Calu3 (cell line): ENCODE data around the gene NOL4L. TPM values are rescaled to one million over a fixed set of nuclear protein-coding genes. Genes with fewer than 3 reads are reported as not detected.

Source experiments
- BruUV-seq: library from RNA; stranded (reverse); fragments of 400-500 nt; replicated peaks from 2 replicates; lab custom pipeline; 2021; lab: Mats Ljungman, UMichigan
- CTCF ChIA-PET: fragments of 300-600 bp; sonication (Branson Sonifier 250); formaldehyde crosslinking; loops from one replicate; lab custom pipeline; 2022; ENCODE audit warnings: antibody characterized with exemption; lab: Charles Lee
- DNase-seq: peaks from one replicate; pipeline ENCODE4 v3.0.0; 2022
- H3K27ac Mint-ChIP-seq: one replicate; pipeline ENCODE4 v1.8.0; 2022; ENCODE audit warnings: mixed read lengths; ENCODE audit not compliant: unreplicated experiment
- H3K27me3 Mint-ChIP-seq: one replicate; pipeline ENCODE4 v1.8.0; 2022; ENCODE audit warnings: mixed read lengths; ENCODE audit not compliant: unreplicated experiment
- H3K36me3 Mint-ChIP-seq: one replicate; pipeline ENCODE4 v1.8.0; 2022; ENCODE audit warnings: mild to moderate bottlenecking, moderate library complexity, mixed read lengths; ENCODE audit not compliant: insufficient read depth, unreplicated experiment
- H3K4me1 Mint-ChIP-seq: one replicate; pipeline ENCODE4 v1.8.0; 2022; ENCODE audit warnings: mild to moderate bottlenecking, low read depth, mixed read lengths; ENCODE audit not compliant: unreplicated experiment
- H3K4me3 Mint-ChIP-seq: one replicate; pipeline ENCODE4 v1.8.0; 2022; ENCODE audit warnings: mild to moderate bottlenecking, low read depth, moderate library complexity, mixed read lengths; ENCODE audit not compliant: unreplicated experiment
- H3K9me3 Mint-ChIP-seq: one replicate; pipeline ENCODE4 v1.8.0; 2022; ENCODE audit warnings: low read depth, mixed read lengths; ENCODE audit not compliant: unreplicated experiment
- intact Hi-C: fragments of 100-400 bp; cut with micrococcal nuclease; formaldehyde crosslinking; loops from one replicate; pipeline ENCODE4 v1.10.0; 2022; ENCODE audit not compliant: unreplicated experiment
- total RNA-seq: library from RNA; stranded (reverse); gene quantifications from 2 replicates; pipeline ENCODE4 v1.2.3, GENCODE V29; 2022
- TF ChIP-seq, protein P1 (sequence below): fragments of 200-600 bp; IDR thresholded peaks from one replicate; pipeline ENCODE4 v1.8.0; 2022; ENCODE audit warnings: antibody characterized with exemption; ENCODE audit not compliant: unreplicated experiment

Gene NOL4L
- total RNA-seq, 1 experiment from 2014 or later, result 46.9 TPM

DNA sequence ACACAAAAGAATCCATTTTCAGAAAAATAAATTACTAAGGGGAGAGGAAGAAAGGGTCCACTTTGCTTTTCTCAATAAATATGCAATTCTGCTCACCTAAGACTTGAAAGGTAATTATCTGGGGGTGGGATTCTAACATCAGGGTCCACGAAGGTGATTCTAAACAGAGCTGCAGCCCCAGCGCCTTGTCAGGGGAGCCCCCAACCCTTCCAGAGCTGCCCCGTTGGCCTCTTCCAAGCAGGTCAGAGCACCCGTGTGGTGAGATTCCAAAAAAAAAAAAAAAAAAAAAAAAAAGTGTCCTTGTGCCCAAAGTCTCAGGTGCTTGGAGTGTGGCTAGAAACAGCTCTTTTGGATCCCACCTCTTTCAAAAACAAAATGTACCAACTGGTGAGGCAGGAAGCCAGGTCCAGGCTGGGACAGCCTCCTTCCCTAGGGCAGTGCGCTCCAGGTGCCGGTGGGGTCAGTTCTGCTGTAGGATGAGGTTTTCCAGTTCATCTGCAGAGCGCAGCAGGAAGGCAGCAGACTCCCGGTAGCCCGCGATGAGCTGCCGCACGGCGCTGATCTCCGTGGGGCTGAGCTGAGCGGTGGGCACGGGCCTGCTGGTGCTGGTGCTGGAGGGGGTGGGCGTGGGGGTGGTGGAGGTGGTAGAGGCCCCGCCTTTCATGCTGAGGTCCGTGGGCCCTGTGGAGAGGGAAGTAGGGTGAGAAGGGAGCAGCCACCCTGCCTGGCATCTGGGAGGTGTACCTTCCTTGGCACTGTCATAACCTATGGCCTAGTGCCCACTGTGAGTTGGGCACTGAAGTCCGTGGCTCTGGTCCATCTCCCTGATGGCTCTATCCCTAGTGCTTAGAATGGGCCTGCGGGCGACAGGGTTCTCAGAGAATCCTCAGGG lies 137.8 kb downstream of the NOL4L start:
- H3K36me3 Mint-ChIP-seq, result peaks cover 83% of the 10 kb centered on the region
- no peak overlapping the region for H3K27ac Mint-ChIP-seq

DNA sequence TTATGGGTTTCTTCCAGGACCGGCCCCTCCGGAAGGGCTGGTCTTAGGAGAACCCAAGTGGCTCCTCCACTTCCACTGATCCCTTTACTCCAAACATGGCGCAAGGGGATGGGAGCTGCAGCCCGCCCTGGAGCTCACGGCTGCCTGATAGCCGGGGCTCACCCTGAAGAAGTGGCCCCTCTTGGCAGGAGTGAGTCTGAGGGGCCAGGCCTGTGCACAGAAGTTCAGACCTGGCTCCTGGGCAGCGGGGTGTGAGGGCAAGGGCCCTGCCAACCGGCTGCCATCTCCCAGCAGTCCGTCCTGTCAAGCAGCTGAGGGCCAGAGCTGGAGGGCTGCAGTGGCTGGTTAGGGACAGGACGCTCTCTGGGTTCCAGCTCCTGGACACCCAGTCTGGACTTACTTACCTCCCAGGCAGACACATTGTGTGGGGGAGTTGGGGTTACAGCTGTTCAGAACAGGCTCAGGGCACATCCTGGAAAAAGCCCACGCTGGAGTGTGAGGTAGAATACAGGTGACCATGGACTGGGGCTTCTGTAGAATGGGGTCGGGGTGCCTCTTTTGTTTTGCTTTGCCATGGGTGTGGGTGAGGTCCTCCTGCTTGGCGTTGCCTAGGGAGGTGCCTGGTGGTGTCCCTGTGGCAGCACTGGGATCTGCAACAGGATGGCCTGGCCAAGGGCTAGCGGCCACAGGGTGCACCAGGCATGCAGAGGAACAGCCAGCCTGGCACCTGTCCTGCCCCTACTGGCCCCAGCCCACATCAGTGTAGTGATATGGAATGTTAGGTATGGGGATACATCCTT lies 138.6 kb downstream of the NOL4L start:
- intact Hi-C loops, result no loop called here
- no TSS peak for BruUV-seq
- TF ChIP-seq, protein P1, sequence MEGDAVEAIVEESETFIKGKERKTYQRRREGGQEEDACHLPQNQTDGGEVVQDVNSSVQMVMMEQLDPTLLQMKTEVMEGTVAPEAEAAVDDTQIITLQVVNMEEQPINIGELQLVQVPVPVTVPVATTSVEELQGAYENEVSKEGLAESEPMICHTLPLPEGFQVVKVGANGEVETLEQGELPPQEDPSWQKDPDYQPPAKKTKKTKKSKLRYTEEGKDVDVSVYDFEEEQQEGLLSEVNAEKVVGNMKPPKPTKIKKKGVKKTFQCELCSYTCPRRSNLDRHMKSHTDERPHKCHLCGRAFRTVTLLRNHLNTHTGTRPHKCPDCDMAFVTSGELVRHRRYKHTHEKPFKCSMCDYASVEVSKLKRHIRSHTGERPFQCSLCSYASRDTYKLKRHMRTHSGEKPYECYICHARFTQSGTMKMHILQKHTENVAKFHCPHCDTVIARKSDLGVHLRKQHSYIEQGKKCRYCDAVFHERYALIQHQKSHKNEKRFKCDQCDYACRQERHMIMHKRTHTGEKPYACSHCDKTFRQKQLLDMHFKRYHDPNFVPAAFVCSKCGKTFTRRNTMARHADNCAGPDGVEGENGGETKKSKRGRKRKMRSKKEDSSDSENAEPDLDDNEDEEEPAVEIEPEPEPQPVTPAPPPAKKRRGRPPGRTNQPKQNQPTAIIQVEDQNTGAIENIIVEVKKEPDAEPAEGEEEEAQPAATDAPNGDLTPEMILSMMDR, result no peak
- CTCF ChIA-PET, result interaction anchor here (1.1 kb wide), 1 partner anchor 29 kb away, joined by 4 read pairs; no protein-coding TSS in a partner anchor
- H3K27ac Mint-ChIP-seq, result no peak overlapping the region
- no peaks in the 10 kb centered on the region for H3K27me3 Mint-ChIP-seq
- H3K36me3 Mint-ChIP-seq, result peaks cover 79% of the 10 kb centered on the region
- peaks cover 8% of the 10 kb centered on the region for H3K4me1 Mint-ChIP-seq
- H3K9me3 Mint-ChIP-seq, result no peaks in the 10 kb centered on the region
- DNase-seq, result no peak
- H3K4me3 Mint-ChIP-seq, result no peak overlapping the region

More for the DNA sequence above, 137.8 kb downstream of the NOL4L start:
- TSS peak; percentile 23 for BruUV-seq
- no peaks in the 10 kb centered on the region for H3K9me3 Mint-ChIP-seq
- no peak overlapping the region for H3K4me3 Mint-ChIP-seq
- CTCF ChIA-PET, result no interaction called here
- no peaks in the 10 kb centered on the region for H3K27me3 Mint-ChIP-seq
- no peak for DNase-seq
- H3K4me1 Mint-ChIP-seq, result peaks cover 7% of the 10 kb centered on the region
- TF ChIP-seq, protein P1, result no peak
- intact Hi-C loops, result no loop called here

DNA sequence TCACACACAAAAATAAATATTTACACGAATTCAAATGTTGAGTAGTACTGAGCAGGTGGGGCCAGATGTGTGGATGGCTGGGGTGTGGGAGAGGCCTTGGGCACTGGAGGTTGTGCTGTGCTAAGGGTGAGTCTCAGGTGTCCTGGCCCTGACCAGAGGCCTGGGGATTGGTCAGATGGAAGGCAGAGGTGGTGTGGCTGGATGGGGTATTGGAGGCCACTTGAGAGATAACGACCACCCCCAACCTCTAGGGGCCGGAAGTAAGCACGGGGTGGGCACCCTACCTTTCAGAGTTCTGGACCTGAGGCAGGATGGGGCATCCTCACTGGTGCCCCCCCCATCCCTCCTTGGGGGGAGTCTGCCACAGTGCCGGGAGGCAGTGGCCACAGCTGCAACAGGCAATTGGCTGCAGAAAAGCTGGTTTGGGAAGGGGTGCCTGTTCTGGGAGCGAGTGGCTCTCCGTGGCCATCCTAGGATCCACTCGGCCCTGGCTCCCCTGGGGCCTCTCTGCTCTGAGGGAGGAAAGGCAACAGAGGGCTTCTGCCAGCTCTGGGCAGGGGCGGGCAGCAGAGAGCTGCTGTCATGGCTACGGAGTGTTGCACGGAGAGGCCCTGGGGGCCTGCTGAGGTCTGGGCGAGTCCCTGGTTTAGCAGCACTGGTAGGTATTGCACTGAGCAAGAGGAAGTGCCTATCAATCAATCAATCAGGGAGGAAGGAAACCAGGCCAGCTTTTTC lies 139.4 kb downstream of the NOL4L start:
- H3K27ac Mint-ChIP-seq, result no peak overlapping the region
- H3K9me3 Mint-ChIP-seq, result no peaks in the 10 kb centered on the region
- peaks cover 79% of the 10 kb centered on the region for H3K36me3 Mint-ChIP-seq
- no peaks in the 10 kb centered on the region for H3K27me3 Mint-ChIP-seq
- TF ChIP-seq, protein P1, result no peak
- no peak for DNase-seq
- CTCF ChIA-PET, result interaction anchor here (1.1 kb wide), 2 partner anchors 30 to 39 kb away, joined by 3 to 4 read pairs; no protein-coding TSS in a partner anchor
- no peak overlapping the region for H3K4me3 Mint-ChIP-seq
- H3K4me1 Mint-ChIP-seq, result peaks cover 8% of the 10 kb centered on the region
- BruUV-seq, result no TSS peak
- intact Hi-C loops, result no loop called here
